Measurements from ENCODE around the gene TRMT6.

The TRMT6 gene

GRCh38 chr20:5950271-5951031 lies at the start of gene TRMT6, which contains the start of gene MCM8:
TSS of gene TRMT6 (minus strand) at chr20:5950533. CDS start at chr20:5950405, 128 bp downstream.
TSS of gene MCM8 (plus strand) at chr20:5950652. CDS start at chr20:5952016, 1,364 bp downstream.
- FAIRE-seq: peak; percentile 96

DNA sequence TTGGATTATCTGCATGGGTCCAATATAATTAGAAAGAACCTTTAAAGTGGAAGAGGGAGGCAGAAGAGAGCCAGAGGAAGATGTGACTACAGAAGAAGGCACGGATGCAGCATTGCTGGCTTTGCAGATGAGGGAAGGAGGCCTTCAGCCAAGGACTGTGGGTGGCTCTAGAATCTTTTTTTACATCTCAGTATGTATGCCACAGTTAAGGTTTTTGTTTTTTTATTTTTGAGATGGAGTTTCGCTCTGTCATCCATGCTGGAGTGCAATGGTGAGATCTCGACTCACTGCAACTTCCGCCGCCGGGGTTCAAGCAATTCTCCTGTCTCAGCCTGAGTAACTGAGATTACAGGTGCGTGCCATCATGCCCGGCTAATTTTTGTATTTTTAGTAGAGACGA lies 49.5 kb upstream of the TRMT6 start:
- no peak for FAIRE-seq

DNA sequence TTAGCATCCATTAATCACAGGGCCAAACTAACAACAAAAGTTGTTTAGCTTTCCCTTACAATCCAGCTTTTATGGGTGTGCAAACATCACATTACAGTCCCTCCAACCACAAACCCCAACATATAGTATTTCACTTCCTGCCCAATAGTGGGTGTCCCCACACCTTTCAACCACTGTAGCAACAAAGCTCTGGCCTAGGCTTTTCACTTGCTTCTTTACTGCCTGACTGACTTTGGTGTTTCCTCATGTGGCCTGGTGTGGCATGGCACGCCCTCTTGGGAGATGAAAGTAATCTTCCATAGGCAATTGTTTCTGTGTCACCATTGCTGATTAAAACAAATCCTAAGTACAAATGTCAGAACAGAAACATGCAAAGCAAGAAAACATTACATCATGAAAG lies 46.4 kb upstream of the TRMT6 start:
- FAIRE-seq: no peak

- no peak for FAIRE-seq
These were observed 41.5 kb upstream of the TRMT6 start for GRCh38 chr20:5991623-5992441.

- FAIRE-seq: no peak
These were observed 40.6 kb upstream of the TRMT6 start for GRCh38 chr20:5990946-5991345.

GRCh38 chr20:5989539-5989938 lies 39.2 kb upstream of the TRMT6 start:
- no peak for FAIRE-seq

DNA sequence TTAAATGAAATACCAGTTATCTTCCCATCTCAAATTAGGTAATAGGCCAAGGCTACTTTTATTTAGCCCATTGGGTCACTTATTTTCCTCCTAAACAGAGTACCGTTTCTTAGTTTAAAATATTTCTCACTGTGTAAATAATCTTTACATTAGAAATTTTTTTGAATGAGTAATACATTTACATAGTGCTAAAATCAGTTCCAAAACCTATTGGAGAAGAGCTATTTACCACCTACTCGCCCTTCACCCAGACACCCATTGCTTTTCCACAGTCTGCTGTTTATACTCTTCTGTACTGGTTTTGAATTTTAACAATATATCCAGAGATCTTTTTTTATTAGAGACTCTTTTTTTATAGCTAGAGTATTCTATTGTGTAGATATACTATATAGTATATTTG lies 37.0 kb upstream of the TRMT6 start:
- no peak for FAIRE-seq

- FAIRE-seq: no peak
These were observed 30.6 kb upstream of the TRMT6 start for GRCh38 chr20:5980720-5981538.

DNA sequence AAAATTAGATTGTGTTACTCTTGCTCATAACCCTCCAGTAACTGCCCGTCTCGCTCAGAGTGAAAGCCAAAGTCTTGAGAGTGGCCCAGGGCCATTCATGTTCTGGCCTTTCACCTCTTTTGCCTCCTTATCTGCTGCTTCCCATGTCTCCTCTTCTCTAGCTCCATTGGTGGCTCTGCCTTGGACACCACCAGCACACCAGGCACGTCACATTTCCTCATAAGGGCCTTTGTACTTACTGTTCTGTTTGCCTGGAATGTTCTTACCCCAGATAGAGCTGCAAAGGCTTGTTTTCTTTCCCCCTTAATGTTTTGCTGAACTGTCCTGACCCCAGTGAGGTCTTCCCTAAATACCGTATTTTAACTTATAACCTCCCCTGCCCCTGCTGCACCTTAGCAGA lies 29.5 kb upstream of the TRMT6 start:
- no peak for FAIRE-seq

- no peak for FAIRE-seq
These were observed 27.6 kb upstream of the TRMT6 start for GRCh38 chr20:5977975-5978374.

DNA sequence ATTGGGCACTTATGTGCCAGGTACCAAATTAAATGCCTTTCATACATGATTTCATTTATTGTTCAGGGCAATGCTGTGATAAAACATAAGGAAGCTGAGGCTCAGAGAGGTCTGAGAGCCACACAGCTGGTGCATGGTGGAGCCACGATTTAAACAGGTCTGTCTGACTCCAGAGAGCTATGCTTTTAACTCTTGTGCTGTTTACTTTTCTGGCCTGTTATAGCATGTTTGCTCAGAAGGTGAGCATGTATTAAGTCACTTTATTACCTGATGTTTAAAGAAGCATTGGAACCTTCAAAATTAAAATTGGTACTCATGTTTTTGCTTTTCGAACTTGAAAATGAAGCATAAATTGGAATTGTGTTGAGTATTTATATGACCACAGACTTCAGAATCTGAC lies 26.9 kb upstream of the TRMT6 start:
- FAIRE-seq: no peak

DNA sequence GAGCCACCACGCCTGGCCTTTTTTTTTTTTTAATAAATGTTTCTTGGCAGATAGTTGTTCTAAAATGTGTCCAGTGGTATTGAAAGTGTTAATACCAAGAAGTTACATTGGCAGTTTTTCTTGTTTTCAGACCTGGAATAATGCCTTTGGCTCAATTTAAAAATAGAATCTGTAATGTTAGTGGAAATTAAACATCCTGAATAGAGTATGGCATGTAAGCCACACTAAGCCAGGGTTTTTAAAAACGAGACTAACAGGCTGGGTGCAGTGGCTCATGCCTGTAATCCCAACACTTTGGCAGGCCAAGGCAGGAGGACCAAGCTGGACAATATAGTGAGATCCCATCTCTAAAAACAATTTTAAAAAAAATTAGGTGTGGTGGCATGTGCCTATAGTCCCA lies 25.4 kb upstream of the TRMT6 start:
- no peak for FAIRE-seq

DNA sequence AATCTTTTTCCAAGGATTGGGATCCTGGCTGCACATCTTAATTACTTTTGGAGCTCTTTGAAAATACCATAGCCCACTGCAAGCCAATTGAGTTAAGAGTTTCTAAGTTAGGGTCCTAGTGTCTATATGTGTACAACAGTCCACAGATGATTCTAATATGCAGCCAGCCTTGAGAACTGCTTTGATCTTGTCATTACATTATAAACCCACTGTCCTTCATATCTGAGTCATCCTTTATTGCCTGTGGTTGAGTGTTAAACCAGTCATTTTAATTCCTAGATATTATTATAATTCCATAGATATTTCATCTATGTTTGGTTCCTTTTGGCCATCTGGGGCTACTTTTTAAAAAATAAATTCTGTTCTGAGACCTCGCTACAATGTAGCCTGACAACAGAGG lies 24.2 kb upstream of the TRMT6 start:
- no peak for FAIRE-seq

- FAIRE-seq: no peak
These were observed 23.6 kb upstream of the TRMT6 start for GRCh38 chr20:5973971-5974370.

- no peak for FAIRE-seq
These were observed 22.8 kb upstream of the TRMT6 start for GRCh38 chr20:5973172-5973571.

DNA sequence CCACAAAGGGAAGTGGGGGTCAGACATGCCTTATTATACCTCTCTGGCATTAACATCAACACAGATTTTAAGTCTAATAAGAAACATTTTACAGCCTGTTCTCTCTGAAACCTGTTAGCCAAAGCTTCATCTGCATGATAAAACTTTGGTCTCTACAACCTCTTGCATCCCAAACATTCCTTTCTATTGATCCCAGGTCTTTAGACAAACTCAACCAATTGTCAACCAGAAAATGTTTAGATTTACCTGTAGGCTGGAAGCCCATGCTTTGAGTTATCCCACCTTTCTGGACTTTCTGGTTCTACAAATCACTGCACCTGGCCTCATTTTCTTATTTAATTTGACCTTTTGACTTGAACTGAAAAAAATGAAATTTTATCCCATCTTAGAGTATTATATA lies 20.9 kb upstream of the TRMT6 start:
- no peak for FAIRE-seq

GRCh38 chr20:5970381-5970780 lies 20.0 kb upstream of the TRMT6 start:
- no peak for FAIRE-seq

DNA sequence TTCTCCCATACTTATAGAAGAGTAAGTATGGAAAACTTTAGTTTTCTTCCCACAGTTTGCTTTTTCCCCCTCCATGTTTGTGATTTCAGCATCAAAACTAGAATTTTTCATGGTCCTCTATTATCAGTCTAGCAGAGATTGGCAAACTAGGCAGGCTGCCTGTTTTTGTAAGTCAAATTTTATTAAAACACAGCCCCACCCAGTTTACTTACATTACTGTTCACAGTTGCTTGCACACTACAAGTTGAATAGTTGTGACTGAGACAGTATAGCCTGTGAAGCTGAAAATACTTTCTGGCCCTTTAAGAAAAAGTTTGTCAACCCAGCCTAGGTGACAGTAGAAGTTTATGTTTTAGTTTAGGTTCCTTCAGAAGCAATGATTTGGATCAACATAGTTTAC lies 19.6 kb upstream of the TRMT6 start:
- FAIRE-seq: no peak

DNA sequence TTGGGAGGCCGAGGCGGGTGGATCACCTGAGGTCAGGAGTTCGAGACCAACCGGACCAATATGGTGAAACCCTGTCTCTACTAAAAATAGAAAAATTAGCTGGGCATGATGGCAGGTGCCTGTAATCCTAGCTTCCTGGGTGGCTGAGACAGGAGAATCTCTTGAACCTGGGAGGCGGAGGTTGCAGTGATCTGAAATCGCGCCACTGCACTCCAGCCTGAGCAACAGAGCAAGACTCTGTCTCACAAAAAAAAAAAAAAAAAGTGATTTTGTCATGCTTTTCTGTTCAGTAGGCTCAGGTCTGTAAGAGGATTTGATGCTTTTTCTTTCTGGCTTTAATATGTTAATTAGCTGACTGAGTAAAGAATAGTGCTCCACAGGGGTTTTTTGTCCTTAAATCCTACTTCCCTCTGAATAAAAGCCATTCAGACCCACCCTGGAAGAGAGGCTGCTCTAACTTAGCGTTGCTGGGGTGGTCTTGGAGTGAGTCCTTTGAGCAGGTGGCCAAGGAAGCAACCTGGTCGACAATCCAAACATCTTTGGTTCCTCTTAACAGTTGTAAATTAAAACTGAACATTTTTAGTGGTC lies 19.1 kb upstream of the TRMT6 start:
- FAIRE-seq: no peak

- FAIRE-seq: no peak
These were observed 18.1 kb upstream of the TRMT6 start for GRCh38 chr20:5968462-5968861.

GRCh38 chr20:5967469-5967868 lies 17.1 kb upstream of the TRMT6 start:
- no peak for FAIRE-seq

DNA sequence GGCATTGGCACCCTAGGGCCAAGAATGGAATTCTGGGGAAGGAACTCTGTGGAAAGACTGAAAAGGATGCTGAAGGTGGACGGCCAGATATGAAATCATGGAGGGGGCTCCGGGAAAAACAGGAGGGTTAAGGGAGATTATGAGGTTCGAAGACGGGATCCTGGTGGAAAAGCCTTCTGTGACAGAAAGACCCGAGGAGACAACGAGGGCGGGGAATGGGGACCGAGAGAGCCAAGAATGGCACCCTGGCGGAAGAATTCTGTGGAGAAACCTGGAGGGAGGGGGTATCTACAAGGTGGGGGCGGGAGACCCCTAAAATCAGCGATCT lies 426 bp downstream of the TRMT6 start:
- FAIRE-seq: no peak

GRCh38 chr20:5947276-5947675 lies 3.1 kb downstream of the TRMT6 start:
- no peak for FAIRE-seq

Measured in G401.6 (cell line).